Activated CD8-positive, alpha-beta memory T cell treated with anti-CD3 and anti-CD28 coated beads, Interleukin-2, amount 50 U/mL, for 4 hours (primary cell): Measurements from ENCODE around the gene UNC13A.
"Not testable (repeated sequence)": the region's sequence is repeated elsewhere in the genome, so short reads cannot be mapped to it uniquely, and the experiment has no call there.

Experiments used
- DNase-seq: peaks from one replicate; pipeline ENCODE4 v3.0.0-alpha.2; 2020

UNC13A gene

DNA sequence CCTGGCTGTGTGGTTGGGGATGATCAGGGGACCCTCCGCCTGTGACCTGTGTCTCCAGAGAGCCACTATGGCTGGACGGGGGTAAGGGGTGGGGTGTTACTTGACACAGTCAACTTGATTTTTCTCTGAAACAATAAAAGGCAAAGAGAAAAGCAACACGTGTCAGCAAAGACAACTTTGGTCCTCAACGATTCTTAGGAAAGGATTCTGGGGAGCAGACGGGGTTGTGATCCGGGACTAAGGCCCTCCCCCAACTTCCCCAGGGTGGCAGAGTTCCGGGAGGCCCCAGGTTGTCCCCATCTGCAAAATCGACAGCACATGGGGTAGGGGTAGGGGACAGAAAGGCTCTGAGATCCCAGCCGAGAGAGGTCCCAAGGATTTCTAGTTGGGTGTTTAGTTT is 86.5 kb downstream of the UNC13A start:
- no peak for DNase-seq

DNA sequence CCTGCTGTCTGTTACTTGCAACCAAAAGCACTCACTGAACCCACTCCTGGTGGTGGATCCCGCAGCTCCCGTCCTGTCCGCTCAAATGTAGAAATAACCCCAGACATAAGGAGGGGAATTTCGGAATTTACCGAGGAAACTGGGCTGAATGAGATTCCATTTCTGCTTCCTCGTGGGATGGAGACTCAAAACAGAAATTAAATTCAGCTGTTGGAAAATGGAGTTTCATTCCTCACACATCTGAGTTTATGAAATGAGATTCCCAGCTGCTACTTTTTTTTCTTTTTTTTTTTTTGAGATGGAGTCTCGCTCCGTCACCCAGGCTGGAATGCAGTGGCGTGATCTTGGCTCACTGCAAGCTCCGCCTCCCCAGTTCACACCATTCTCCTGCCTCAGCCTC is 88.4 kb downstream of the UNC13A start:
- DNase-seq: no peak

DNA sequence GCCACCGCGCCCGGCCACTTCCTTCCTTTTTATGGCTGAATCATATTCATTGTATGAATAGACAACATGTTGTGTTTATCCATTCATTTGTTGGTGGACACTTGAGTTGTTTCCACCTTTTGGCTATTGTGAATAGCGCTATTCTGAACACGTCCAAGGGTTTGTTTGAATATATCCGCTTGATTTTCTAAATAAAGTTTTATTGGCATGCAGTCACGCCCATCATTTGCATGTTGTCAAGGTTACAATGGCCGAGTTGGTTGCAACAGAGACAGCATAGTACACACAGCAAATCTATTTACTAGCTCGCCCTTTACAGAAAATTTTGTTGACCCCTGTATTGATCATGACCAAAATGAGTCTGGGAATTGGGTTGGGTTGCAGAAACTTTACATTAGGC is 89.2 kb downstream of the UNC13A start:
- no peak for DNase-seq

DNA sequence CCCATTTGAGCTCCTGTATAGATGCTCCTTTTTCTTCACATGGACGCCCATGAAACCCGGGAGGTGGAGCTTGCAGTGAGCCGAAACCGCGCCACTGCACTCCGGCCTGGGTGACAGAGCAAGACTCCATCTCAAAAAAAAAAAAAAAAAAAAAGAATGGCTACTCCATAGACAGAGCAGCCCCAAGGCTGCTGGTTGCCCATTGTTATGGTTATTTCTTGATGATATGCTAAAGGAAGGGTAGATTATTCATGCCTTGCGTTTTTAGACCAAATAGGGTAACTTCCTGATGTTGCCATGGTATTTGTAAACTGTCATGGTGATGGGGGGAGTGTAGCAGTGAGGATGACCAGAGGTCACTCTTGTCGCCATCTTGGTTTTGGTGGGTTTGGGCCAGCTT is 90.1 kb downstream of the UNC13A start:
- DNase-seq: not testable (repeated sequence)

DNA sequence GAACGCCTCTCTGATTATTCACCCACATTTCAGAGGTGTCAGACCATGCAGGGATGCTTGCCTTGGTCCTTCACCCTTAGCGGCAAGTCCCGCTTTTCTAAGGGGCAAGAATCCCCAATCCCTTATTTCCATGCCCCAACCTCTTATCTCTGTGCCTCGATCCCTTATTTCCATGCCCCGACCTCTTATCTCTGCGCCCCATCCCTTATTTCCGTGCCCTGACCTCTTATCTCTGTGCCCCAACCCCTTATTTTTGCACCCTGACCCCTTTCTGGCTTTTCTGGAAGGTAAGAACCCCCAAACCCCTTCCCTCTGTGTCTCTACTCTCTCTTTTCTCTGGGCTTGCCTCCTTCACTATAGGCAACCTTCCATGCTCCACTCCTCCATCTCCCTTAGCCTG is 93.9 kb downstream of the UNC13A start:
- not testable (repeated sequence) for DNase-seq

DNA sequence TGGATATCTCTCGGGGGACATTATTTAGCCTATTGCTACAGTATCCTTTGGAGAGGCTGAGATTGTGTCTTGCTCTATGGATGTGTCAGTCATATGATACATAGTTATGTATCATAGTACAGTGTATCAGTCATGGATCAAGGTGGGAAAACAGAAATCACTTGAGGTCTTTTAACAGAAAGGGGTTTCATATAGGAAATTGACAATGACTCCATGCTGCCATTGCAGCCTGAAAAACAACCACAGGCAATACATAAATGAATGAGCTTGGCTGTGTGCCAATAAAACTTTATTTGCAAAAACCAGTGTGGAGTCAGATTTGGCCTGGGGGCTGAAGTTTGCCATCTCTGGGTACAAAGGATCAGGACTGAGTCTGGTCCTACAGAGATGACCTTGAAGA is 97.3 kb downstream of the UNC13A start:
- no peak for DNase-seq

DNA sequence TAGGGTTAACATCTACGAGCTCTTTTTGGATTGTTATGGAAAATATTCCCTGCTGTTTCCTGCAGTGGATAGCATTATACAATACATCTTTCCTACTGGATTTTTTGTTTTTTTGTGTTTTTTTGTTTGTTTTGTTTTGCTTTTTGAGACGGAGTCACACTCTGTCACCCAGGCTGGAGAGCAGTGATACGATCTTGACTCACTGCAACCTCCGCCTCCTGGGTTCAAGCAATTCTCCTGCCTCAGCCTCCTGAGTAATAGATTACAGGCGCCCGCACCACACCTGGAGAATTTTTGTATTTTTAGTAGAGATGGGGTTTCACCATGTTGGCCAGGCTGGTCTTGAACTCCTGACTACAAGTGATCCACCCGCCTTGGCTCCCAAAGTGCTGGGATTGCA is 102.8 kb downstream of the UNC13A start:
- DNase-seq: not testable (repeated sequence)

DNA sequence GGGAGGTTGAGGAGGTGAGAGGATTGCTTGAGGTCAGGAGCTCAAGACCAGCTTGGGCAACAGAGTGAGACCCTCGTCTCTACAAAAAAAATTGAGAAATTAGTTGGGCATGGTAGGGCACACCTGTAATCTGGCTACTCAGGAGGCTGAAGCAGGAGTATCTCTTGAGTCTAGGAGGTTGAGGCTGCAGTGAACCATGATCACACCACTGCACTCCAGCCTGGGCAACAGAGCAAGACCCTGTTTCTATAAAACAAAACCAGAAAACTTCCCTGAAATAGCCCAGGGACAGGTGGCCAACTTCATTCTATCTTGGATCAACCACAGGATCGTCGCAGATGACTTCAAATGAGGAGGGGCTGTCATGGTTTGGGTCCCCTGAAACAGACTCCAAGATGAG is 104.0 kb downstream of the UNC13A start:
- no peak for DNase-seq

DNA sequence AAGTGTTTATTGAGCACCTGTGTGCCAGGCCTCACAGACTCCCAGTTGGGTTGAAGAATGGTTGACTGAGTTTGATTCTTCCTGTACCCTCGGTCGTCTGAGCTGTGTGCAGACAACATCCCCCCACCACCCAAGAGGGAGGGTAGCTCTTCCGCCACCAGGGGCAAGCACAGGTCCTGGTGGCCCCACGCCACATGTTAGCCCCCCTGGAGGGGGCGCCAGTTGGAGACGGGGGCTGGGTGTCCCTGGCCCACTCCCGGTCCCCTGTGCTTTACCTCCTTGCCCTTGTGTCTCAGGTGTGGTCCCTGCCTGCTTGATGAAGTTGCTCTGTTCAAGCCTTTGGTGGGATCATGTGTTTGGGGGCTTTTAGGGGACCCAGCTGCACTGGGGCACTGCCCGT is 105.5 kb downstream of the UNC13A start:
- no peak for DNase-seq

DNA sequence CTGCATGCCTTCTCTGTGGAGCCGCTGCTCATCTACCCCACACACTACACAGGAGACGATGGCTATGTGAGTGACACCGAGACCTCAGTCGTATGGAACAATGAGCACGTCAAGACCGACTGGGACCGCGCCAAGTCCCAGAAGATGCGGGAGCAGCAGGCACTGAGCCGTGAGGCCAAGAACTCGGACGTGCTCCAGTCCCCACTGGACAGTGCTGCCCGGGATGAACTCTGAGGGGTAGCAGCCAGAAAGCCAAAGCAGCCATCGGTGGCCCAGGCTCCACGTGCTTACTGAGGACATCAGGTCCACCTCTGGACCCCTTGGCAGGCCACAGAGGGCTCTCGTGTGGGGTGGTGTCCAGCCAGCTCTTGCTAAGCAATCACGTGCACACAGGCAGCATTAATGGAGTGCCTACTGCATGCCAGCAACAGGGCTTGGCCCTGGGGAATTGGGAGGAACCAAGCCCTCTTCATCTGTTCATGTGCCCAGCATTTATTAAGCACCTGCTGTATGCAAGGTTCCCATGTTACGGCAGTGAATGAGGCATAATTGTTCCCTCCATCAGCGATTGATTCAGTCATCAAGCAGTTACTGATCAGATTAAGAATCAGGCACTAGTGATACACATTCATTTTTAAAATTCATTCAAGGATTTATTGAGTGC is 106.8 kb downstream of the UNC13A start:
- no peak for DNase-seq

DNA sequence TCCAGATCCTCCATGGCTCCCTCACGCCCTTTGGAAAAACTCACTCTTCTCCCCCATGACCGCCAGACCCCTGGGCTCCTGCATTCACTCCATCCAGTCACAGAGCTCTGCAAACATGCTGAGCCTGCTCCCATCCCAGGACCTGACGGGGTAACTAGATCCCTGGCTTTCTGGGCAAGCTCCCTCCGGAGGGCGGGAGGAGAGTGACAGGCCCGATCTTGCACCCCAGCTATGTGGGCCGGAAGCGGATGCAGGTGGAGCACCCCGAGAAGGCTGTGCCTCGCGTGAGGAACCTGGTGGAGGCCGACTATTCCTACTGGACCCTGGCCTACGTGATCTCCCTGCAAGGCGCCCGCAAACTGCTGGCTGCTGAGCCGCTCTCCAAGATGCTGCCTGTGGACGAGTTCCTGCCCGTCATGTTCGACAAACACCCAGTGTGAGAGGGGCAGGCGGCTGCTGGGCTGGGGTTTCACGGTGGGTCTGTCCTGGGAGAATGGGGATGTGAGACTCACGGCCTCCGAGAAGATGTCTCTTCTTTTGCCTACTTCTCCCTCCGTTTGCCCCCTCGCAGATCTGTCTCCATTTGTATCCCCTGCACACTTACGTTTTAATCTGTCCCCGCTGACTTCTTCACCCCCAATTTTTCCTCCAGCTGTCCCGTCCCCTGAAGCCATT is 107.5 kb downstream of the UNC13A start:
- DNase-seq: no peak

DNA sequence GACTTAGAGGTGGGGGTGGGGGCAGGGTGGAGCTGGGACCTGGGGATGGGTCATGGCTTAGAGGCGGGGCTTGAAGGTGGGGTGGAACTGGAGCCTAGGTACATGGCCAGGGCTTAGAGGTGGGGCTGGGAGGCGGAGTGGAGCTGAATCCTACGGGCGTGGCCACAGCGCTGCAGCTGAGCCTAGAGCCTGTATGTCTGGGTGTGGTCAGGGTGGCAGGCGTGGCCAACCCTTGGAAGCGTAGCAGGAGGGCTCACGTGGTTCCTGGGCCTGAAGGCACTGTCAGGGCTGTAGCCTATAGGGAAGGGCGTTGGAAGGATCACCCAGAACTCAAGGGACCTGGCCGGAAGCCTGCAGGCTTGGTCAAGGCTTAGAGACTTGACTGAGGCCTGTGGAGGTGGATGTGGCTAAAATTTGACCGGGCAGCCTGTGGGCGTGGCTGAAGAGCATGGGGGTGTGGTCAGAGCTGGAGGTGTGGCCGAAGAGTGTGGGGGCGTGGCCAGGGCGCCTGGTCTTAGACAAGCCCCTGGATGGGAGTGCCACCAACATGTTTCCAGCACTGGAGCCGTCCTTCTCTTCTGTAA is 108.4 kb downstream of the UNC13A start:
- no peak for DNase-seq

DNA sequence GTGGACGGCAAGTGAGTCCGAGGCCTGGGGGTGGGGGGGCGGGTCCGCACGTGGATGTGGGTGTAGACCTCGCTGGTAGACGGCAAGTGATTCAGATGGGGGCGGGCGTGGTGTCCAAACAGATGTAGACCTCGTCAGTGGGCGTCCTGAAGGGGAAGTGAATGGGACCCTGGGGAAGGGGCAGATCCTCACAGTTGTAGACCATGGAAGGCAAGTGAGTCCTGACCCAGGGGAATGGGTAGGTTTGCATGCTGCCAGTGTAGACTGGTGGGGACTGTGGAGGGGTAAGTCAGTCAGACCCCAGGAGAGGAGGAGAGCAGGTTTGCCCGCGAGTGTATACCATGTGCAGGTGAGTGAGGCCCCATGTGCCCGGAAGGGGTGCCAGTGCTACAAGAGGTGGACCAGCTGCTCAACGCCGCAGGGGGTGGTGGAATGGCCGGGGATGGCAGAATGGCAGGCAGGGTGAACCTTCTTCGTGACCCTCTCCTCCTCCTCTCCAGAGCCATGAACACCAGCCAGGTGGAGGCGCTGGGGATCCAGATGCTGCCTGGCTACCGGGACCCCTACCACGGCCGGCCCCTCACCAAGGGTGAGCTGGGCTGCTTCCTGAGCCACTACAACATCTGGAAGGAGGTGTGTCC is 110.6 kb downstream of the UNC13A start:
- no peak for DNase-seq

DNA sequence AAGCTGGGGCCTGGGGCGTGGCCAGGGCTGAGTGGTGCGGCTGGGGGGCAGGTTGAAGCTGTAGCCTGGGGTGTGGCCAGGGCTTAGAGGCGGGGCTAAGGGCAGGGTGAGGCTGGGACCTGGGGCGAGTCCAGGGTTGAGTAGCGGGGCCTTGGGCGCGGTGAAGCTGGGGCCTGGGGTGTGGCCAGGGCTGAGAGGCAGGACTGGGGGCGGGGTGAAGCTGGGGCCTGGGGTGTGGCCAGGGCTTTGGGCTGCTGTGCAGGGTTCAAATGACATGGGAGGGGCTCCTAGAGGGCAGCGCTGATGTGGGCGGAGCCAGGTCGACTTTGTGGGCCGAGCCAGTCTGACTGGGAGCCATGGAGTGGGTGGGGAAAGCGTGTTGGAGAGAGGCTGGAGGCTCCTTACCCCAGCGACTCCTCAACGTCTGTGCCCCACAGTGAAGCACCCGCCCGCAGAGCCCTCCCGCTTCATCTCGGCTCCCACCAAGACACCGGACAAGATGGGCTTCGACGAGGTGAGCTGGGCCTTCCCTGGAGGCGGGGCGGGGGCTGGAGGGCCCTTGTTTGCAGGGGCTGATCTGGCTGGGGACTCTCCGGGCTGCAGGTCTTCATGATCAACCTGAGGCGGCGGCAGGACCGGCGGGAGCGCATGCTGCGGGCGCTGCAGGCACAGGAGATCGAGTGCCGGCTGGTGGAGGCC is 111.2 kb downstream of the UNC13A start:
- DNase-seq: no peak

DNA sequence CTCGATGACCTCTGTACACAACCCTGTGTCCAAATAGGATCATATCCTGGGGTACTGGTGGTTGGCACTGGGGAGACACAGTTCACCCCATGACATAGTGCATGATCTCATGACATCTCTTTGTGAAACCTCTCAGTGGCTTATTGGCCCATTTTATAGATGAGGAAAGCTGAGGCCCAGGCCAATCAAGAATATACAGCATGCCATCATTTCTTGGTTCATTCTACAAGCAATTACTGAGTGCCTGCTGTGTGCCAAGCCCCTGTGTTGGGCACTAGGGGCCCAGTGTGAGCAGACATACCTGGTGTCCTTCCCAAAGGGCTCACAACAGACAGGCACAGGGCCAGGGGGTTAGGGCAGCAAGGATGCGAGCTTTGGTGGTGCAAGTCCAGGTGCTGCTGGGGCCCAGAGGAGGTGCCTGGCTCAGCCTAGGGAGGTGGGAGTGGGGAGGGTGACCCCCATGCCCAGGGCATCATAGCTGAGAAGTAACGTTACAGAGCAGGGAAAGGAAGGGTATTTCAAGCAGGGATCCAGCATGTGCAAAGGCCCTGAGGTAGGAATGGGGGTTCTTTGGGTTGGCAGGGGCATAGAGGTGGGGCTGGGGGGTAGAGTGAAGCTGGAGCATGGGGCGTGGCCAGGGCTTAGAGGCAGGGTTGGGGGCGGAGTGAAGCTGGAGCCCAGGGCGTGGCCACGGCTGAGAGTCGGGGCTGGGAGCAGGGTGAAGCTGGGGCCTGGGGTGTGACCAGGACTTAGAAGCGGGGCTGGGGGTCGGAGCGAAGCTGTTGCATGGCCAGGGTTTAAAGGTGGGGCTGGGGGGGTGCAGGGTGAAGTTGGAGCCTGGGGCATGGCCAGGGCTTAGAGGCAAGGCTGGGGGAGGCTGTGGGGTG is 112.0 kb downstream of the UNC13A start:
- no peak for DNase-seq

DNA sequence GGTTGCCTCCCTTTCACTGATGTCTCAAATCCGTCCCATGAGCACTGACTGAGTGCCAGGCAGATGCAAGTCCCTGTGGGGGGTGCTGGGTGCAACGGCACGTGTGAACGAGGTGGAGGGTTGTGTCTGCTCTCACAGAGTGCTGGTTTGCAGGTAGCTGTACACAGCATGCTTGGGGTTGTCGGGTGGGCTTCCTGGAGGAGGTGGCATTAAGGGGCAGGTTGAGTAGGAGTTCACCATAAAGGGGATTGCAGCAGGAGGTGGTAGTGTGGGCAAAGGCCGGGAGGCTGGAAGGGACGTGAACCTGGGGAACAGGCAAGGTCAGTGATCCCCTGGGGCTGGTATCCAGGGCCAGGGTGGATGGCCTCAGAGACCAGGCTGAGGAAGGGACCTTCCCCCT is 115.5 kb downstream of the UNC13A start:
- no peak for DNase-seq

DNA sequence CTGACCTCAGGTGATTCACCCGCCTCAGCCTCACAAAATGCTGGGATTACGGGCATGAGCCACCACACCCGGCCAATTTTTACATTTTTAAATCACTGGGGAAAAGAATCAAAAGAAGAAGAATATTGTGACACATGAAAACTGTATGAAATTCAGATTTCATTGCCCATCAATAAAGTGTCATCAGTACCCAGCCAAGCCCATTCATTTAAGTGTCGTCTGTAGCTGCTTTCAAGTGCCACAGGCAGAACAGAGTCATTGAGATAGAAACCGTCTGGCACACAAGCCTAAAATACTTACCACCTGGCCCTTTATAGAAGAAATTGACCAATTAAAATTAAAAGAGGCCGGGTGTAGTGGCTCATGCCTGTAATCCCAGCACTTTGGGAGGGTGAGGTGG is 117.4 kb downstream of the UNC13A start:
- DNase-seq: no peak

DNA sequence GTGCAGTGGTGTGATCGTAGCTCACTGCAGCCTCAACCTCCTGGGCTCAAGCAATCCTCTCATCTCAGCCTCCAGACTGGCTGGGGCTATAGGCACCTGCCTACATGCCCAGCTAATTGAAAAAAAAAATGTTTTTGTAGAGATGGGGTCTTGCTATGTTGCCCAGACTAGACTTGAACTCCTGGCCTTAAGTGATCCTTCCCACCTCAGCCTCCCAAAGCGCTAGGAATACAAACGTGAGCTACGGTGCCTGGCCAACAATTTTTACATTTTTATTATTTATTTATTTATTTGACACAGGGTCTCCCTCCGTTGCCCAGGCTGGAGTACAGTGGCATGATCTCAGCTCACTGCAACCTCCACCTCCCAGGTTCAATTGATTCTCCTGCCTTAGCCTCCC is 117.9 kb downstream of the UNC13A start:
- not testable (repeated sequence) for DNase-seq

DNA sequence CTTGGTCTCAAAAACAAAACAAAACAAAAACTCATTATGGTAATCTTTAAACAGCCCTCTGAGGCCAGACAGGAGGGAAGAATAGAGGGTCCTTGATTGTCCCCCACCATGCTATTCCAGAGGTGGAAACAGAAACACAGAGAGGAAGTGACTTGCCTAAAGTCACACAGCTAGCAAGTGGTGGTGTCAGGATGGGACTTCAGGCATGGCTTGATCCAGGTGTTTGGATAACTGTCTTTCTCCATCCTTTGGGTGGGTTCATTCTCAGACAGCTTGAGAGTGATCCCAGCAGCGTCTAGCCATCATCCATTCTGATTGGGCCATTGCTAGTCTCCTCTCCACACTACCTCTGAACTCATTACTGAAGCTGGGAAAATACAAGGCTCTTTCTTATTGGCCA is 120.2 kb downstream of the UNC13A start:
- DNase-seq: no peak

DNA sequence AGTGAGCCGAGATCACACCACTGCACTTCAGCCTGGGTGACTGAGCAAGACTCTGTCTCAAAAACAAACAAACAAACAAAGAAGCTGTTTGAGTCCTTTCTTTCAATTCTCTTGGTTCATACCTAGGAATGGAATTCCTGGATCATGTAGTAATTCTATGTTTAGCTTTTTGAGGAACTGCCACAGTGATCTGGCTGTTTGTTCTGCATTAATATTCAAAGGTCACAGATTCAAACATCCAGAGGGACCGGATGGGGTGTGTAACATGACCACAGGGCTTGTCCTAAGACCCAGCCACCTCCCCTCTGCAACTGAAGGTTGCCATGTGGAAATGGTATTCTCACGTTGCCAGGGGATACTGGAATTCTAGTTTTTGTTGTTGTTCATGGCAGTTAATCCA is 122.5 kb downstream of the UNC13A start:
- no peak for DNase-seq

DNA sequence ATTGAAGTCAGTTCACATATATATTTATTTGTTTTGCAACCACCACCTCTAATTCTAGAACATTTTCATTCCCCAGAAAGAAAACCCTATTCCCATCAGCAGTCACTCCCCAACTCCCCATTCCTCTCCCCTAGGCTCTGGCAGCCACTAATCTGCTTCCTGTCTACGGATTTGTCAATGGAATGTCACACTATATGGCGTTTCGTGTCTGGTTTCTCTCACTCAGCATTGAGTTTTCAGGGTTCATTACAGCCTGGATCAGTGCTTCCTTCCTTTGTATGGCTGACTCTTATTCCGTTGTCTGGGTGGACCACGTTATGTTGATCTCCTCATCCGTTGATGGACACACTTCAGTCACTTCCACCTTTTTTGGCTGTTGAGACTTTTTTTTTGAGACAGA is 123.4 kb downstream of the UNC13A start:
- no peak for DNase-seq

DNA sequence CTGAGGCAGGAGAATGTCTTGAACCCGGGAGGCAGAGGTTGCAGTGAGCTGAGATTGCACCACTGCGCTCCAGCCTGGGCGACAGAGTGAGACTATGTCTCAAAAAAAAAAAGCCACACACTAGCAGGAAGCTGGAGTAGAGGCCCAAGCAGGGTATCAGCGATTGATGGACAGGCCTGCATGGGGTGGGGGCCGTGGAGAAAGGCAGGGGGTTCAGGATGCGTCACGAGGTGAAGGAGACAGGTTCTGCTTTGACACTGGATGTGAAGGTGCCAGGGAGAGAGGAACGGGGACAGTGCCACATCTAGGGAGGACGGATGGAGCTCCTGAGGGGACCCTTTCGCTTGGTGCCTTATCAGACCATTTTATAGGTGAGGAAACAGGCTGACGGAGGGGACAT is 125.6 kb downstream of the UNC13A start:
- DNase-seq: no peak
